Liver (tissue), 3 donors: ENCODE data around the gene HRC.
A peak's percentile ranks its signal among the peaks of the same experiment; 100 is the strongest.

ENCODE experiments used
- ATF3 ChIP-seq: IDR thresholded peaks from 2 replicates; pipeline ENCODE4 v1.6.1; 2016; ENCODE audit warnings: antibody characterized with exemption
- CTCF ChIP-seq: fragments of 150-350 bp; IDR thresholded peaks from 2 replicates; pipeline ENCODE4 v1.5.1; 2017; ENCODE audit warnings: improper control_type of control experiment, low read depth, low read length; ENCODE audit not compliant: missing input control
- EGR1 ChIP-seq, 2 donors: IDR thresholded peaks; 2 replicates each; pipeline ENCODE4 v1.6.1; 2016 to 2018; ENCODE audit warnings: antibody characterized with exemption in 2 of 2, low read depth in 2 of 2
- GABPA ChIP-seq, 2 donors: IDR thresholded peaks in 1 of 2; conservative IDR thresholded peaks in 1 of 2; 2 replicates each; pipeline ENCODE4 v1.6.1; 2016; ENCODE audit warnings: antibody characterized with exemption in 2 of 2, mild to moderate bottlenecking in 1 of 2, moderate library complexity in 1 of 2
- HNF4A ChIP-seq, 2 donors: conservative IDR thresholded peaks; 2 replicates each; pipeline ENCODE4 v1.6.1; 2016; ENCODE audit warnings: antibody characterized with exemption in 2 of 2, mild to moderate bottlenecking in 2 of 2
- HNF4G ChIP-seq: IDR thresholded peaks from 2 replicates; pipeline ENCODE4 v1.6.1; 2016; ENCODE audit warnings: antibody characterized with exemption
- JUND ChIP-seq, 2 donors: IDR thresholded peaks; 2 replicates each; pipeline ENCODE4 v1.6.1; 2016; ENCODE audit warnings: antibody characterized with exemption in 2 of 2
- MAX ChIP-seq: IDR thresholded peaks from 2 replicates; pipeline ENCODE4 v1.6.1; 2016; ENCODE audit warnings: antibody characterized with exemption
- NR2F2 ChIP-seq: IDR thresholded peaks from 2 replicates; pipeline ENCODE4 v1.6.1; 2016; ENCODE audit warnings: antibody characterized with exemption
- RAD21 ChIP-seq, 2 donors: IDR thresholded peaks; 2 replicates each; pipeline ENCODE4 v1.6.1; 2016; ENCODE audit warnings: antibody characterized with exemption in 2 of 2, mild to moderate bottlenecking in 2 of 2
- REST ChIP-seq: IDR thresholded peaks from 2 replicates; pipeline ENCODE4 v1.6.1; 2016; ENCODE audit warnings: antibody characterized with exemption, mild to moderate bottlenecking
- SP1 ChIP-seq: IDR thresholded peaks from 2 replicates; pipeline ENCODE4 v1.6.1; 2018; ENCODE audit warnings: antibody characterized with exemption, mild to moderate bottlenecking
- TAF1 ChIP-seq: conservative IDR thresholded peaks from 2 replicates; pipeline ENCODE4 v1.6.1; 2016; ENCODE audit warnings: antibody characterized with exemption, mild to moderate bottlenecking
- ZBTB33 ChIP-seq: IDR thresholded peaks from 2 replicates; pipeline ENCODE4 v1.6.1; 2016; ENCODE audit warnings: antibody characterized with exemption
- donor health status: healthy.
- donor health status: healthy.

GRCh38 chr19:49106648-49107135 lies 48.5 kb downstream of the HRC start:
- TF ChIP-seq ATF3 = no peak
- peak; percentile 59 for TF ChIP-seq CTCF
- TF ChIP-seq HNF4A (conservative IDR thresholded peaks at IDR 0.05) = no peak
- no peak for TF ChIP-seq MAX
- TF ChIP-seq RAD21 (IDR thresholded peaks at IDR 0.05) = peak; percentile 56 to 74
- TF ChIP-seq JUND (IDR thresholded peaks at IDR 0.05) = no peak
- no peak for TF ChIP-seq REST
- no peak for TF ChIP-seq SP1
- no peak for TF ChIP-seq NR2F2
- TF ChIP-seq HNF4G = no peak
- TF ChIP-seq EGR1 (IDR thresholded peaks at IDR 0.05; ENCODE audit: low read depth in 2 of 2) = no peak
- no peak for TF ChIP-seq GABPA (IDR thresholded peaks at IDR 0.05 in 1 of 2, conservative IDR thresholded peaks at IDR 0.05 in 1 of 2)
- no peak for TF ChIP-seq ZBTB33
- TF ChIP-seq TAF1 = no peak
